Epidermal melanocyte (primary cell): Measurements from ENCODE around the gene ASTN2.

ENCODE experiments used
- DNase-seq: peaks from one replicate; pipeline ENCODE4 v3.0.0; 2011; ENCODE audit warnings: low spot score; ENCODE audit not compliant: insufficient read length

Gene ASTN2

GRCh38 chr9:117017414-117017985, 397.4 kb downstream of the ASTN2 start:
- no peak for DNase-seq

GRCh38 chr9:117014061-117014460, 400.8 kb downstream of the ASTN2 start:
- no peak for DNase-seq

GRCh38 chr9:117013440-117013995, 401.3 kb downstream of the ASTN2 start:
- no peak for DNase-seq

GRCh38 chr9:117010061-117010460, 404.8 kb downstream of the ASTN2 start:
- DNase-seq, result no peak

GRCh38 chr9:117008876-117009275, 406.0 kb downstream of the ASTN2 start:
- no peak for DNase-seq

GRCh38 chr9:117008461-117008860, 406.4 kb downstream of the ASTN2 start:
- no peak for DNase-seq

- DNase-seq, result no peak
Measured at GRCh38 chr9:117002686-117003085, 412.2 kb downstream of the ASTN2 start.

GRCh38 chr9:117000834-117001233, 414.0 kb downstream of the ASTN2 start:
- DNase-seq, result no peak

GRCh38 chr9:117000196-117000723, 414.6 kb downstream of the ASTN2 start:
- no peak for DNase-seq

GRCh38 chr9:116998305-116998704, 416.6 kb downstream of the ASTN2 start:
- DNase-seq, result no peak

GRCh38 chr9:116992865-116993264, 422.0 kb downstream of the ASTN2 start:
- DNase-seq, result no peak

- no peak for DNase-seq
Measured at GRCh38 chr9:116991051-116991450, 423.8 kb downstream of the ASTN2 start.

- DNase-seq, result no peak
Measured at GRCh38 chr9:116990592-116990991, 424.3 kb downstream of the ASTN2 start.

- DNase-seq, result no peak
Measured at GRCh38 chr9:116987721-116988485, 427.0 kb downstream of the ASTN2 start.

- no peak for DNase-seq
Measured at GRCh38 chr9:116986015-116986414, 428.8 kb downstream of the ASTN2 start.

GRCh38 chr9:116985596-116985995, 429.3 kb downstream of the ASTN2 start:
- no peak for DNase-seq

GRCh38 chr9:116984111-116984510, 430.7 kb downstream of the ASTN2 start:
- no peak for DNase-seq

GRCh38 chr9:116980582-116981120, 434.2 kb downstream of the ASTN2 start:
- DNase-seq, result no peak

- DNase-seq, result no peak
Measured at GRCh38 chr9:116979456-116979855, 435.4 kb downstream of the ASTN2 start.

- no peak for DNase-seq
Measured at GRCh38 chr9:116978155-116978554, 436.7 kb downstream of the ASTN2 start.

GRCh38 chr9:116975126-116975525, 439.7 kb downstream of the ASTN2 start:
- DNase-seq, result no peak

- no peak for DNase-seq
Measured at GRCh38 chr9:116966199-116966598, 448.7 kb downstream of the ASTN2 start.
